ENCODE results near the gene DYNLRB1. TPM values are rescaled to one million over a fixed set of nuclear protein-coding genes. Genes with fewer than 3 reads are reported as not detected.

DYNLRB1 gene
- total RNA-seq, 4 donors from 2014 or later: 158 to 258 (median 209) TPM

GRCh38 chr20:34500823-34501222 is 15.4 kb upstream of the DYNLRB1 start:
- no peak for ATAC-seq
- H3K36me3 ChIP-seq: peaks cover 0 to 74% of the 10 kb centered on the region in 2 donors
- TF ChIP-seq, protein P1, sequence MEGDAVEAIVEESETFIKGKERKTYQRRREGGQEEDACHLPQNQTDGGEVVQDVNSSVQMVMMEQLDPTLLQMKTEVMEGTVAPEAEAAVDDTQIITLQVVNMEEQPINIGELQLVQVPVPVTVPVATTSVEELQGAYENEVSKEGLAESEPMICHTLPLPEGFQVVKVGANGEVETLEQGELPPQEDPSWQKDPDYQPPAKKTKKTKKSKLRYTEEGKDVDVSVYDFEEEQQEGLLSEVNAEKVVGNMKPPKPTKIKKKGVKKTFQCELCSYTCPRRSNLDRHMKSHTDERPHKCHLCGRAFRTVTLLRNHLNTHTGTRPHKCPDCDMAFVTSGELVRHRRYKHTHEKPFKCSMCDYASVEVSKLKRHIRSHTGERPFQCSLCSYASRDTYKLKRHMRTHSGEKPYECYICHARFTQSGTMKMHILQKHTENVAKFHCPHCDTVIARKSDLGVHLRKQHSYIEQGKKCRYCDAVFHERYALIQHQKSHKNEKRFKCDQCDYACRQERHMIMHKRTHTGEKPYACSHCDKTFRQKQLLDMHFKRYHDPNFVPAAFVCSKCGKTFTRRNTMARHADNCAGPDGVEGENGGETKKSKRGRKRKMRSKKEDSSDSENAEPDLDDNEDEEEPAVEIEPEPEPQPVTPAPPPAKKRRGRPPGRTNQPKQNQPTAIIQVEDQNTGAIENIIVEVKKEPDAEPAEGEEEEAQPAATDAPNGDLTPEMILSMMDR (IDR thresholded peaks at IDR 0.05): no peak
- no peaks in the 10 kb centered on the region for H3K27me3 ChIP-seq
- peaks cover 0 to 17% (median 0%) of the 10 kb centered on the region in 3 donors for H3K9me3 ChIP-seq
- no peak overlapping the region for H3K27ac ChIP-seq
- H3K4me3 ChIP-seq: no peak overlapping the region
- H3K4me1 ChIP-seq: no peaks in the 10 kb centered on the region
- WGBS, 2 donors (ENCODE audit: low coverage in 1 of 2): 86 to 100% methylated on average over 1 of the region's 1 CpG

DNA sequence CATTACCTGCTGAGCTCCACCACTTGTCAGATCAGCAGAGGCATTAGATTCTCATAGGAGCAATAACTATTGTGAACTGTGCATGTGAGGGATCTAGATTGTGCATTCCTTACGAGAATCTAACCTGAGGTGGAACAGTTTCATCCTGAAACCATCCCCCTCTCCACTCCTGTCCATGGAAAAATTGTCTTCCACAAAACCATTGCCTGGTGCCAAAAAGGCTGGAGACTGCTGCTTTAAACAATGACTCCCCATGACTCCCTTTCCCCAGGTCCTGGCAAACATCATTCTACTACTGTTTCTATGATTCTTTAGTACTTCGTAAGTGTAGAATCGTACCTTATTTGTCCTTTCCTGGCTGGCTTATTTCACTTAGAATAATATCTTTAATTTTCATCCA is 9.7 kb upstream of the DYNLRB1 start:
- Histone ChIP-seq H3K4me1 (peaks cover 0 to 4% (median 0%) of the 10 kb centered on the region in 3 donors), H3K9me3 (no peaks in the 10 kb centered on the region), H3K36me3 (peaks cover 0 to 71% of the 10 kb centered on the region in 2 donors), H3K27ac (no peak overlapping the region), H3K4me3 (no peak overlapping the region), H3K27me3 (no peaks in the 10 kb centered on the region)
- WGBS, 2 donors (ENCODE audit: low coverage in 1 of 2): 62 to 78% methylated on average over 3 of the region's 3 CpGs
- ATAC-seq: no peak
- TF ChIP-seq EP300 (IDR thresholded peaks at IDR 0.05) (no peak), POLR2A (IDR thresholded peaks at IDR 0.05) (no peak), POLR2AphosphoS5 (IDR thresholded peaks at IDR 0.05) (no peak)
- TF ChIP-seq, protein P1 (IDR thresholded peaks at IDR 0.05): no peak

DNA sequence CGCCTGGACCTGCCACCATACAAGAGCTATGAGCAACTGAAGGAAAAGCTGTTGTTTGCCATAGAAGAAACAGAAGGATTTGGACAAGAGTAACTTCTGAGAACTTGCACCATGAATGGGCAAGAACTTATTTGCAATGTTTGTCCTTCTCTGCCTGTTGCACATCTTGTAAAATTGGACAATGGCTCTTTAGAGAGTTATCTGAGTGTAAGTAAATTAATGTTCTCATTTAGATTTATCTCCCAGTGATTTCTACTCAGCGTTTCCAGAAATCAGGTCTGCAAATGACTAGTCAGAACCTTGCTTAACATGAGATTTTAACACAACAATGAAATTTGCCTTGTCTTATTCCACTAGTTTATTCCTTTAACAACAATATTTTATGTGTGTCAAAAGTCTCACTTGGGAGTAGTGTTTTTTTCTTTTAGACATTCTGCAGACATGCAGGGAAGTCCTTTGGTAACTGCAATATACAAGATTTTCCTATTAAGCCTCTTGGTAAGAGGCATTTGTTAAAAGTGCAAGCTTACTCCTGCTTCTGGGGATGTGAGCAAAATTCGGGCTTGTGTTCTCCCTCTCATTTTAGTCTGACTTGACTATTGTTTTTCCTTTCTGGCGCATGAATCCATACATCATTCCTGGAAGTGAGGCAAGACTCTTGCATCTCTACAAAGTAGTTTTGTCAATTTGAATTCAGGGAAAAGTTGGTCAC is 8.4 kb upstream of the DYNLRB1 start:
- Histone ChIP-seq H3K27me3 (no peaks in the 10 kb centered on the region), H3K36me3 (peaks cover 0 to 69% of the 10 kb centered on the region in 2 donors), H3K27ac (no peak overlapping the region), H3K9me3 (no peaks in the 10 kb centered on the region), H3K4me1 (peaks cover 0 to 4% (median 3%) of the 10 kb centered on the region in 3 donors), H3K4me3 (no peak overlapping the region)
- WGBS, 2 donors (ENCODE audit: low coverage in 1 of 2): 64 to 79% methylated on average over 3 to 4 of the region's 4 CpGs
- ATAC-seq: no peak
- TF ChIP-seq EP300 (IDR thresholded peaks at IDR 0.05): no peak
- no peak for TF ChIP-seq POLR2AphosphoS5 (IDR thresholded peaks at IDR 0.05)
- no peak for TF ChIP-seq POLR2A (IDR thresholded peaks at IDR 0.05)

DNA sequence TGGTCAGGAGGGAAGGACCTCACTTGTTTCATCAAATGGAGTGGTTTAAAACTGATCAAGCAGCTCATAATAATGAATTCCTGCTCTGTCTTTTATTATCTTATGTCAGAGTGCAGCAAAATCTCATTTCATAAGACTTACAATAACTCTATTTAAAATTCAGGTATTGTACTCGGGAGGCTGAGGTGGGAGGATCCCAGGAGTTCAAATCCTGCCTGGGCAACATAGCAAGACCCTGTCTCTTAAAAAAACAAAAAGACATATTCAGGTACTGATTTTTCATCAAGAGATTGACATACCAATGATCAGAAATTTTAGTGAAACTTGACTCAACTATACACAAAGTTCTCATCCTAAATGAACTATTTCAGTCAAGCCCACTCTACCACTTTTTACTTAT is 5.6 kb upstream of the DYNLRB1 start:
- no peak overlapping the region for H3K27ac ChIP-seq
- TF ChIP-seq POLR2A (IDR thresholded peaks at IDR 0.05) (no peak), EP300 (IDR thresholded peaks at IDR 0.05) (no peak), POLR2AphosphoS5 (IDR thresholded peaks at IDR 0.05) (no peak)
- TF ChIP-seq, protein P1 (IDR thresholded peaks at IDR 0.05): no peak
- H3K36me3 ChIP-seq: peaks cover 0 to 52% of the 10 kb centered on the region in 2 donors
- ATAC-seq: no peak
- no peaks in the 10 kb centered on the region for H3K9me3 ChIP-seq
- no peak overlapping the region for H3K4me3 ChIP-seq
- peaks cover 0 to 24% (median 8%) of the 10 kb centered on the region in 3 donors for H3K4me1 ChIP-seq
- WGBS, 2 donors (ENCODE audit: low coverage in 1 of 2): 89% methylated on average over 1 of the region's 1 CpG; no CpG with 5 or more reads in 1 of the 2 donors
- no peaks in the 10 kb centered on the region for H3K27me3 ChIP-seq

GRCh38 chr20:34511891-34512265 is 4.3 kb upstream of the DYNLRB1 start:
- Histone ChIP-seq H3K27ac (no peak overlapping the region), H3K9me3 (no peaks in the 10 kb centered on the region), H3K4me1 (peaks cover 0 to 25% (median 8%) of the 10 kb centered on the region in 3 donors), H3K4me3 (no peak overlapping the region), H3K27me3 (no peaks in the 10 kb centered on the region), H3K36me3 (peaks cover 0 to 39% of the 10 kb centered on the region in 2 donors)
- no peak for ATAC-seq
- WGBS, 2 donors (ENCODE audit: low coverage in 1 of 2): 89% methylated on average over 3 of the region's 3 CpGs; no CpG with 5 or more reads in 1 of the 2 donors
- TF ChIP-seq POLR2A (IDR thresholded peaks at IDR 0.05) (no peak), POLR2AphosphoS5 (IDR thresholded peaks at IDR 0.05) (no peak), EP300 (IDR thresholded peaks at IDR 0.05) (no peak)
- TF ChIP-seq, protein P1 (IDR thresholded peaks at IDR 0.05): no peak
